Inferior parietal cortex (tissue), 1 donor: ENCODE results near the gene MVB12B.
"Not testable (repeated sequence)": the region's sequence is repeated elsewhere in the genome, so short reads cannot be mapped to it uniquely, and the experiment has no call there.

Experiments
- DNase-seq: peaks from one replicate; pipeline ENCODE4 v3.0.0-alpha.2; 2016; ENCODE audit errors: extremely low spot score

MVB12B gene

GRCh38 chr9:126534431-126535186 lies 208.0 kb downstream of the MVB12B start:
- no peak for DNase-seq

GRCh38 chr9:126536131-126536530 lies 209.5 kb downstream of the MVB12B start:
- DNase-seq, result no peak

- no peak for DNase-seq
Measured at GRCh38 chr9:126536841-126537465, 210.3 kb downstream of the MVB12B start.

- DNase-seq, result no peak
Measured at GRCh38 chr9:126538550-126538949, 211.9 kb downstream of the MVB12B start.

GRCh38 chr9:126540398-126540797 lies 213.8 kb downstream of the MVB12B start:
- not testable (repeated sequence) for DNase-seq

GRCh38 chr9:126543490-126543889 lies 216.9 kb downstream of the MVB12B start:
- no peak for DNase-seq

GRCh38 chr9:126545106-126545505 lies 218.5 kb downstream of the MVB12B start:
- no peak for DNase-seq

GRCh38 chr9:126546036-126546435 lies 219.4 kb downstream of the MVB12B start:
- no peak for DNase-seq

- DNase-seq, result no peak
Measured at GRCh38 chr9:126548312-126548711, 221.7 kb downstream of the MVB12B start.

GRCh38 chr9:126549246-126550006 lies 222.8 kb downstream of the MVB12B start:
- DNase-seq, result no peak

- DNase-seq, result no peak
Measured at GRCh38 chr9:126550891-126551351, 224.3 kb downstream of the MVB12B start.

GRCh38 chr9:126551812-126552211 lies 225.2 kb downstream of the MVB12B start:
- no peak for DNase-seq

- DNase-seq, result no peak
Measured at GRCh38 chr9:126554292-126554691, 227.7 kb downstream of the MVB12B start.

GRCh38 chr9:126555421-126555820 lies 228.8 kb downstream of the MVB12B start:
- not testable (repeated sequence) for DNase-seq
